HCT116 (cell line): ENCODE measurements around the gene DYNLT1. TPM values are rescaled to one million over a fixed set of nuclear protein-coding genes. Genes with fewer than 3 reads are reported as not detected.

Experiments
- ATAC-seq: fragments of 200-7000 bp; cut with Tn5 transposase; 2 replicates; pipeline ENCODE4 v1.9.1; 2020; ENCODE audit warnings: mild to moderate bottlenecking, moderate library complexity
- BruUV-seq: library from RNA; stranded (reverse); fragments of 400-500 nt; replicated peaks from 2 replicates; lab custom pipeline; 2021; lab: Mats Ljungman, UMichigan
- CTCF ChIA-PET: fragments of 300-600 bp; sonication (Branson Sonifier 250); formaldehyde crosslinking; loops from one replicate; lab custom pipeline; 2021; ENCODE audit warnings: antibody characterized with exemption; lab: Charles Lee
- POLR2A ChIA-PET: fragments of 300-600, 350-600 bp; sonication (Branson Sonifier 250); formaldehyde crosslinking; loops from one replicate; lab custom pipeline; 2021; ENCODE audit warnings: antibody characterized with exemption; lab: Charles Lee
- RAD21 ChIA-PET, 2 experiments: fragments of 300-600 bp; sonication (Branson Sonifier 250); formaldehyde crosslinking; loops; one replicate each; lab custom pipeline; 2023; ENCODE audit warnings: low total read pairs in 2 of 2; ENCODE audit not compliant: uncharacterized antibody in 2 of 2, unreplicated experiment in 2 of 2, low non-redundant PET in 1 of 2; lab: Charles Lee
- DNase-seq: peaks from one replicate; pipeline ENCODE4 v3.0.0-alpha.2; 2010; ENCODE audit warnings: low read depth, low spot score
- H2AFZ ChIP-seq: fragments of 200-600 bp; shearing (Covaris generic), sonication (generic); 2 replicates; pipeline ENCODE4 v1.6.1; 2017; ENCODE audit warnings: low read depth, mixed run types, mixed read lengths, antibody characterized with exemption, low read length; ENCODE audit not compliant: poor library complexity, severe bottlenecking
- H3K27ac ChIP-seq: 2 replicates; pipeline ENCODE4 v1.5.1; 2012; ENCODE audit warnings: low read depth, low read length
- H3K27me3 ChIP-seq: fragments of 200-600 bp; sonication (generic); 2 replicates; pipeline ENCODE4 v1.6.1; 2016; ENCODE audit warnings: mixed run types, low read length, mixed read lengths; ENCODE audit not compliant: insufficient read depth
- H3K36me3 ChIP-seq, 2 experiments: fragments of 200-500 bp in 1 of 2; fragments of 200-600 bp in 1 of 2; sonication (Bioruptor generic) in 1 of 2; sonication (generic) in 1 of 2; 2 replicates each; pipeline versions ENCODE4 v1.5.1 to v1.6.1; 2014 to 2016; ENCODE audit warnings: low read length in 2 of 2, inconsistent platforms in 1 of 2, mixed read lengths in 1 of 2, mixed run types in 1 of 2; ENCODE audit not compliant: insufficient read depth in 2 of 2, control insufficient read depth in 1 of 2
- H3K4me1 ChIP-seq, 2 experiments: fragments of 200-600 bp in 1 of 2; sonication (generic) in 1 of 2; 2 replicates each; pipeline versions ENCODE4 v1.5.1 to v1.6.1; 2012 to 2017; ENCODE audit warnings: low read length in 2 of 2, inconsistent platforms in 1 of 2, mild to moderate bottlenecking in 1 of 2, mixed read lengths in 1 of 2, mixed run types in 1 of 2, moderate library complexity in 1 of 2; ENCODE audit not compliant: insufficient read depth in 2 of 2, control insufficient read depth in 1 of 2
- H3K4me2 ChIP-seq: fragments of 200-600 bp; sonication (generic); 2 replicates; pipeline ENCODE4 v1.6.1; 2017; ENCODE audit warnings: mixed run types, low read length, mixed read lengths
- H3K4me3 ChIP-seq, 2 experiments: fragments of 200-600 bp in 1 of 2; sonication (generic) in 1 of 2; replicated peaks in 1 of 2; 2 replicates each; pipeline ENCODE4 v1.5.1; 2011 to 2016; ENCODE audit warnings: low read length in 2 of 2, control low read depth in 1 of 2, low read depth in 1 of 2, mild to moderate bottlenecking in 1 of 2, mixed read lengths in 1 of 2, mixed run types in 1 of 2
- H3K79me2 ChIP-seq: fragments of 200-600 bp; sonication (generic); 2 replicates; pipeline ENCODE4 v1.6.1; 2017; ENCODE audit warnings: mild to moderate bottlenecking, mixed run types, low read length, moderate library complexity, mixed read lengths; ENCODE audit not compliant: insufficient read depth
- H3K9ac ChIP-seq: fragments of 200-600 bp; sonication (generic); 2 replicates; pipeline ENCODE4 v1.6.1; 2016; ENCODE audit warnings: low read length, mixed read lengths
- H3K9me2 ChIP-seq: fragments of 200-600 bp; sonication (generic), shearing (Covaris generic); 2 replicates; pipeline ENCODE4 v1.6.1; 2017; ENCODE audit warnings: mixed run types, mild to moderate bottlenecking, moderate library complexity; ENCODE audit not compliant: insufficient read depth
- H3K9me3 ChIP-seq, 2 experiments: fragments of 200-500 bp in 1 of 2; fragments of 200-600 bp in 1 of 2; sonication (Bioruptor generic) in 1 of 2; sonication (generic) in 1 of 2; 2 replicates each; pipeline ENCODE4 v1.6.1; 2014 to 2017; ENCODE audit warnings: low read length in 2 of 2, mixed read lengths in 2 of 2, inconsistent platforms in 1 of 2, low read depth in 1 of 2, mild to moderate bottlenecking in 1 of 2, mixed run types in 1 of 2, moderate library complexity in 1 of 2; ENCODE audit not compliant: control insufficient read depth in 1 of 2, insufficient read depth in 1 of 2
- H4K20me1 ChIP-seq: fragments of 200-600 bp; sonication (generic), shearing (Covaris generic); 2 replicates; pipeline ENCODE4 v1.6.1; 2017; ENCODE audit warnings: mixed run types, mild to moderate bottlenecking, moderate library complexity; ENCODE audit not compliant: insufficient read depth
- CEBPB ChIP-seq: IDR thresholded peaks from 2 replicates; pipeline ENCODE4 v1.6.1; 2012; ENCODE audit warnings: low read depth
- ELF1 ChIP-seq: IDR thresholded peaks from 2 replicates; pipeline ENCODE4 v1.6.1; 2012; ENCODE audit warnings: low read depth, borderline replicate concordance
- EZH2 ChIP-seq: fragments of 200-600 bp; sonication (generic); IDR thresholded peaks from 2 replicates; pipeline ENCODE4 v1.6.1; 2017; ENCODE audit warnings: antibody characterized with exemption, mixed run types
- FOSL1 ChIP-seq: IDR thresholded peaks from 2 replicates; pipeline ENCODE4 v1.6.1; 2012; ENCODE audit warnings: low read depth
- JUND ChIP-seq: IDR thresholded peaks from 2 replicates; pipeline ENCODE4 v1.6.1; 2012
- POLR2A ChIP-seq: IDR thresholded peaks from 2 replicates; pipeline ENCODE4 v1.7.0; 2011; ENCODE audit warnings: borderline replicate concordance; ENCODE audit not compliant: insufficient read depth, insufficient read length; ENCODE audit errors: extremely low read depth
- POLR2AphosphoS5 ChIP-seq: IDR thresholded peaks from 2 replicates; pipeline ENCODE4 v1.6.1; 2011; ENCODE audit warnings: mild to moderate bottlenecking, low read depth, low read length, moderate library complexity
- RAD21 ChIP-seq: IDR thresholded peaks from 2 replicates; pipeline ENCODE4 v1.6.1; 2012; ENCODE audit warnings: low read depth, mild to moderate bottlenecking
- SIN3A ChIP-seq: IDR thresholded peaks from 2 replicates; pipeline ENCODE4 v1.6.1; 2012; ENCODE audit warnings: low read depth
- SP1 ChIP-seq: IDR thresholded peaks from 2 replicates; pipeline ENCODE4 v1.6.1; 2012; ENCODE audit warnings: low read depth
- SRF ChIP-seq: IDR thresholded peaks from 2 replicates; pipeline ENCODE4 v1.6.1; 2012; ENCODE audit warnings: low read depth
- TCF7L2 ChIP-seq: IDR thresholded peaks from 2 replicates; pipeline ENCODE4 v1.7.0; 2011; ENCODE audit warnings: borderline replicate concordance, inconsistent platforms; ENCODE audit not compliant: insufficient read depth, insufficient read length; ENCODE audit errors: extremely low read depth
- YY1 ChIP-seq: IDR thresholded peaks from 2 replicates; pipeline ENCODE4 v1.6.1; 2011; ENCODE audit warnings: low read length, low read depth, moderate library complexity, mild to moderate bottlenecking; ENCODE audit not compliant: insufficient replicate concordance; ENCODE audit errors: extremely low read depth
- ZNF274 ChIP-seq: fragments of 200-500 bp; sonication (Bioruptor generic); IDR thresholded peaks from 2 replicates; pipeline ENCODE4 v1.6.1; 2014; ENCODE audit warnings: mild to moderate bottlenecking, low read depth, low read length, inconsistent platforms
- intact Hi-C: fragments of 100-400 bp; cut with micrococcal nuclease; formaldehyde crosslinking; loops from 2 replicates; pipeline ENCODE4 v1.10.0; 2022
- total RNA-seq: library from RNA; stranded (reverse); gene quantifications from one replicate; pipeline ENCODE4 v1.2.1, GENCODE V29; 2021; ENCODE audit not compliant: unreplicated experiment
- TF ChIP-seq, protein P1 (sequence below), 3 experiments: fragments of 200-600 bp in 1 of 3; sonication (generic) in 1 of 3; IDR thresholded peaks in 2 of 3; conservative IDR thresholded peaks in 1 of 3; 2 replicates each; pipeline ENCODE4 v1.5.1; 2012 to 2017; ENCODE audit warnings: low read depth in 2 of 3, low read length in 2 of 3, antibody characterized with exemption in 1 of 3, borderline replicate concordance in 1 of 3, control low read depth in 1 of 3, mild to moderate bottlenecking in 1 of 3, mixed read lengths in 1 of 3, mixed run types in 1 of 3, moderate library complexity in 1 of 3; ENCODE audit not compliant: insufficient read depth in 1 of 3
- TF ChIP-seq, protein P2 (sequence below): IDR thresholded peaks from 2 replicates; pipeline ENCODE4 v1.6.1; 2012; ENCODE audit warnings: low read depth
- TF ChIP-seq, protein P3 (sequence below): IDR thresholded peaks from 2 replicates; pipeline ENCODE4 v1.6.1; 2012

Gene DYNLT1
- total RNA-seq, 1 experiment from 2014 or later: 239 TPM

DNA sequence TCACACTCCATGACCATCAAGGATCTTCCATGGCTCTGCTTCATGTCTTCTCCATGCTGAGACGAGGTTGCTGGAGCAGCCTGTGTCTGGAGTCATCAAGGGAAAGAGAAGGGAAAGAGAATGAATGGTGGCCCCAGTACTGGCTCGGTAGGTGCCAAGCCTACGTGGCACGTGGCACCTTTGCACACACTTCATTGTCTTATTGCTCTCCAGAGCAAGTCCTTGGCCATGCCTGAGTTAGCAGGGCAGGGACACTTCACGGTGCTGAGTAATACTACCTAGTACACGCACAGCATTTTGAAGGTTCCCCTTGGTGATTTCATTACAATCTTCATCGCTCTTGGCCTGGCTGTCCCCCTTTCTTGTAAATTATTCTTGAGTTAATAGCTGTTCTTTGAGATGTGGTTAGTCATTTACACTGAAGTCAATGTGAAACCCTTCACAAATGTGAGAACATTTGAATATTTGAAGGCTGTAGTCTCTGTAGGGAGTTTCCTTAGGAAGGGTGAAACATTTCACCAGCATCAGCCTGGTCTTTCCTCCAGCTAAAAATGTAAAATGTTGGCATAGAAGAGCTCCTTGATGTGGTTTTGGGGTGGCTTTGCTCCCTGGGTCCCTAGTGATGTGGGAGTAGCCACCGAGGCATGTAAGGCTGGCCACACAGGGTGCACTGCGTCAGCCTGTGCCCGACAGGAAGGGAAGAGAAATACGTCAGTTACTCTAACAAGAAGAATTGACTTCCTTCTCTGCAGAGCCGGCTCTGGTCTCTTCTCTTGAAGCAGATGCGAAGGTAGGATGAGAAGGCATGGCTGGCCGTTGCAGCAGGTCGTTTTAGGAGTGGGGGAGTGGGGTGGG is 5.0 kb upstream of the DYNLT1 start, which contains the start of gene SYTL3:
Gene SYTL3, plus strand, starts transcription at position 766 of the 855 bp plus-strand sequence. CDS start 13,215 bp downstream, outside the sequence.
- H3K4me1 ChIP-seq: peaks cover 57 to 65% of the 10 kb centered on the region in 2 experiments
- H3K4me3 ChIP-seq: peak within 1 kb of the TSS; percentile 15 to 38
- H3K79me2 ChIP-seq: peaks cover 17% of the 10 kb centered on the region
- no TSS peak for BruUV-seq
- H3K36me3 ChIP-seq: no peaks in the 10 kb centered on the region
- ChIA-PET CTCF (interaction anchor here (1.1 to 1.5 kb wide), 2 partner anchors 42 kb away, joined by 4 read pairs; no protein-coding TSS in a partner anchor), RAD21 (no interaction called here), POLR2A (interaction anchor here (1.0 kb wide), 1 partner anchor 12 kb away, joined by 3 read pairs; no protein-coding TSS in a partner anchor)
- DNase-seq: no peak
- no peak for TF ChIP-seq POLR2A
- no peak for TF ChIP-seq ZNF274
- no peak for TF ChIP-seq SIN3A
- no peak for TF ChIP-seq ELF1
- TF ChIP-seq FOSL1: no peak
- TF ChIP-seq JUND: no peak
- TF ChIP-seq TCF7L2: no peak
- no peak for TF ChIP-seq YY1
- TF ChIP-seq, protein P1, sequence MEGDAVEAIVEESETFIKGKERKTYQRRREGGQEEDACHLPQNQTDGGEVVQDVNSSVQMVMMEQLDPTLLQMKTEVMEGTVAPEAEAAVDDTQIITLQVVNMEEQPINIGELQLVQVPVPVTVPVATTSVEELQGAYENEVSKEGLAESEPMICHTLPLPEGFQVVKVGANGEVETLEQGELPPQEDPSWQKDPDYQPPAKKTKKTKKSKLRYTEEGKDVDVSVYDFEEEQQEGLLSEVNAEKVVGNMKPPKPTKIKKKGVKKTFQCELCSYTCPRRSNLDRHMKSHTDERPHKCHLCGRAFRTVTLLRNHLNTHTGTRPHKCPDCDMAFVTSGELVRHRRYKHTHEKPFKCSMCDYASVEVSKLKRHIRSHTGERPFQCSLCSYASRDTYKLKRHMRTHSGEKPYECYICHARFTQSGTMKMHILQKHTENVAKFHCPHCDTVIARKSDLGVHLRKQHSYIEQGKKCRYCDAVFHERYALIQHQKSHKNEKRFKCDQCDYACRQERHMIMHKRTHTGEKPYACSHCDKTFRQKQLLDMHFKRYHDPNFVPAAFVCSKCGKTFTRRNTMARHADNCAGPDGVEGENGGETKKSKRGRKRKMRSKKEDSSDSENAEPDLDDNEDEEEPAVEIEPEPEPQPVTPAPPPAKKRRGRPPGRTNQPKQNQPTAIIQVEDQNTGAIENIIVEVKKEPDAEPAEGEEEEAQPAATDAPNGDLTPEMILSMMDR (IDR thresholded peaks at IDR 0.05 in 2 of 3, conservative IDR thresholded peaks at IDR 0.05 in 1 of 3; ENCODE audit: borderline replicate concordance in 1 of 3, insufficient read depth in 1 of 3, low read depth in 2 of 3, low read length in 2 of 3): no peak
- TF ChIP-seq, protein P2, sequence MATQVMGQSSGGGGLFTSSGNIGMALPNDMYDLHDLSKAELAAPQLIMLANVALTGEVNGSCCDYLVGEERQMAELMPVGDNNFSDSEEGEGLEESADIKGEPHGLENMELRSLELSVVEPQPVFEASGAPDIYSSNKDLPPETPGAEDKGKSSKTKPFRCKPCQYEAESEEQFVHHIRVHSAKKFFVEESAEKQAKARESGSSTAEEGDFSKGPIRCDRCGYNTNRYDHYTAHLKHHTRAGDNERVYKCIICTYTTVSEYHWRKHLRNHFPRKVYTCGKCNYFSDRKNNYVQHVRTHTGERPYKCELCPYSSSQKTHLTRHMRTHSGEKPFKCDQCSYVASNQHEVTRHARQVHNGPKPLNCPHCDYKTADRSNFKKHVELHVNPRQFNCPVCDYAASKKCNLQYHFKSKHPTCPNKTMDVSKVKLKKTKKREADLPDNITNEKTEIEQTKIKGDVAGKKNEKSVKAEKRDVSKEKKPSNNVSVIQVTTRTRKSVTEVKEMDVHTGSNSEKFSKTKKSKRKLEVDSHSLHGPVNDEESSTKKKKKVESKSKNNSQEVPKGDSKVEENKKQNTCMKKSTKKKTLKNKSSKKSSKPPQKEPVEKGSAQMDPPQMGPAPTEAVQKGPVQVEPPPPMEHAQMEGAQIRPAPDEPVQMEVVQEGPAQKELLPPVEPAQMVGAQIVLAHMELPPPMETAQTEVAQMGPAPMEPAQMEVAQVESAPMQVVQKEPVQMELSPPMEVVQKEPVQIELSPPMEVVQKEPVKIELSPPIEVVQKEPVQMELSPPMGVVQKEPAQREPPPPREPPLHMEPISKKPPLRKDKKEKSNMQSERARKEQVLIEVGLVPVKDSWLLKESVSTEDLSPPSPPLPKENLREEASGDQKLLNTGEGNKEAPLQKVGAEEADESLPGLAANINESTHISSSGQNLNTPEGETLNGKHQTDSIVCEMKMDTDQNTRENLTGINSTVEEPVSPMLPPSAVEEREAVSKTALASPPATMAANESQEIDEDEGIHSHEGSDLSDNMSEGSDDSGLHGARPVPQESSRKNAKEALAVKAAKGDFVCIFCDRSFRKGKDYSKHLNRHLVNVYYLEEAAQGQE: no peak
- no peak for TF ChIP-seq SP1
- TF ChIP-seq CEBPB: no peak
- TF ChIP-seq EZH2: no peak
- TF ChIP-seq, protein P3, sequence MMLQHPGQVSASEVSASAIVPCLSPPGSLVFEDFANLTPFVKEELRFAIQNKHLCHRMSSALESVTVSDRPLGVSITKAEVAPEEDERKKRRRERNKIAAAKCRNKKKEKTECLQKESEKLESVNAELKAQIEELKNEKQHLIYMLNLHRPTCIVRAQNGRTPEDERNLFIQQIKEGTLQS: no peak
- TF ChIP-seq RAD21: no peak
- TF ChIP-seq POLR2AphosphoS5: no peak
- no peak for TF ChIP-seq SRF
- H3K27ac ChIP-seq: peak within 1 kb of the TSS; percentile 83
- intact Hi-C loops: loop anchor here (10.0 kb wide), 1 partner anchor 345 kb away; no protein-coding TSS in a partner anchor
- no peaks in the 10 kb centered on the region for H3K27me3 ChIP-seq
- no peak within 1 kb of the TSS for H2AFZ ChIP-seq
- H3K9me2 ChIP-seq: no peaks in the 10 kb centered on the region
- 0 out of 2 replicates have a peak, but pooled peaks have one; percentile 15 for ATAC-seq
- H3K9me3 ChIP-seq: no peaks in the 10 kb centered on the region
- peak within 1 kb of the TSS; percentile 54 for H3K9ac ChIP-seq
- peak within 1 kb of the TSS; percentile 70 for H3K4me2 ChIP-seq
- no peaks in the 10 kb centered on the region for H4K20me1 ChIP-seq
